Ovary (tissue), 9 donors: ENCODE measurements around the gene ARHGEF10L. TPM values are rescaled to one million over a fixed set of nuclear protein-coding genes. Genes with fewer than 3 reads are reported as not detected.

Source experiments
- DNase-seq, 5 donors: peaks; one replicate each; pipeline ENCODE4 v3.0.0-alpha.2; 2019 to 2020
- H3K27ac ChIP-seq, 2 donors: fragments of 200-600 bp; one replicate each; pipeline versions ENCODE4 v1.5.1 to v1.8.0; 2019 to 2022
- H3K27me3 ChIP-seq: fragments of 200-600 bp; one replicate; pipeline ENCODE4 v1.8.0; 2022
- H3K36me3 ChIP-seq: fragments of 200-600 bp; sonication (generic); one replicate; pipeline ENCODE4 v1.5.1; 2019
- H3K4me1 ChIP-seq: one replicate; pipeline ENCODE4 v1.8.1; 2013; ENCODE audit warnings: mild to moderate bottlenecking, moderate library complexity; ENCODE audit not compliant: insufficient read depth
- H3K4me3 ChIP-seq: fragments of 200-600 bp; sonication (generic); one replicate; pipeline ENCODE4 v1.5.1; 2017
- H3K9me3 ChIP-seq, 2 donors: fragments of 200-600 bp in 1 of 2; sonication (generic) in 1 of 2; one replicate each; pipeline versions ENCODE4 v1.5.1 to v1.8.1; 2013 to 2019; ENCODE audit warnings: mild to moderate bottlenecking in 1 of 2, moderate library complexity in 1 of 2
- CTCF ChIP-seq, 3 donors: fragments of 450-650 bp in 2 of 3; fragments of 200-600 bp in 1 of 3; IDR thresholded peaks; one replicate each; pipeline versions ENCODE4 v1.5.1 to v1.8.0; 2016 to 2022; ENCODE audit warnings: antibody characterized with exemption in 3 of 3, mild to moderate bottlenecking in 1 of 3
- EP300 ChIP-seq: sonication (generic); formaldehyde crosslinking; IDR thresholded peaks from one replicate; pipeline ENCODE4 v1.6.1; 2017; ENCODE audit warnings: antibody characterized with exemption
- POLR2A ChIP-seq: fragments of 450-650 bp; IDR thresholded peaks from one replicate; pipeline ENCODE4 v1.6.1; 2017; ENCODE audit warnings: antibody characterized with exemption, mild to moderate bottlenecking, moderate library complexity
- WGBS, 3 donors: extraction: QIAGEN DNeasy Blood & Tissue Kit in 1 of 3; methylation state at CpG; one replicate each; pipeline versions ENCODE4 v1.1.5 to v1.1.7; 2013 to 2017; 5-methylcytosine and 5-hydroxymethylcytosine counted together
- intact Hi-C, 4 donors: fragments of 100-400 bp; cut with DNase I; formaldehyde crosslinking; loops; one replicate each; pipeline versions ENCODE4 v1.11.0 to v1.15.1; 2022 to 2023
- polyA plus RNA-seq, 2 donors: library from polyadenylated mRNA; stranded (reverse); fragments of 200-250 nt in 1 of 2; fragments of 350-450 nt in 1 of 2; fragmentation: Illumina TruSeq in 1 of 2; extraction: RNeasy Lipid Tissue Mini Kit (QIAGEN cat#74804) in 1 of 2; gene quantifications; one replicate each; pipeline ENCODE4 v1.2.3, GENCODE V29; 2013 to 2014
- total RNA-seq, 7 donors: library from RNA; depleted of rRNA in 2 of 7; stranded (reverse); fragments of >200 nt in 2 of 7; fragmentation: NEBNext Ultra II Directional in 3 of 7; extraction: Animal tissue kit (Norgen Biotek cat#: 25700) in 3 of 7; gene quantifications; one replicate each; pipeline versions ENCODE4 v1.1.0 to v1.2.4, GENCODE V29; 2016 to 2023
- donor health status: DM: no; HTN: no; CAD: no; lungs with moderate emphysema.
- donor health status: DM: no; HTN: no; CAD: no.
- donor health status: Bipolar disorder and iron deficiency.
- donor health status: DM: yes; HTN: yes; CAD: no.
- donor health status: DM: no; HTN: no; CAD: no.
- donor health status: DM: yes; HTN: yes; CAD: no.

ARHGEF10L gene
- total and polyA plus RNA-seq, 9 donors = 3.6 to 23.0 (median 18.3) TPM

GRCh38 chr1:17642169-17642568 is 102.7 kb downstream of the ARHGEF10L start:
- WGBS, 3 donors = 87 to 95% (median 91%) methylated on average over 5 of the region's 5 CpGs
- intact Hi-C loops = no loop called here
- Histone ChIP-seq H3K27me3 (no peaks in the 10 kb centered on the region), H3K4me1 (peaks cover 13% of the 10 kb centered on the region), H3K27ac (no peak overlapping the region), H3K4me3 (no peak overlapping the region), H3K9me3 (no peaks in the 10 kb centered on the region), H3K36me3 (no peaks in the 10 kb centered on the region)
- no peak for TF ChIP-seq EP300
- no peak for TF ChIP-seq CTCF (IDR thresholded peaks at IDR 0.05)
- TF ChIP-seq POLR2A = no peak
- no peak for DNase-seq

DNA sequence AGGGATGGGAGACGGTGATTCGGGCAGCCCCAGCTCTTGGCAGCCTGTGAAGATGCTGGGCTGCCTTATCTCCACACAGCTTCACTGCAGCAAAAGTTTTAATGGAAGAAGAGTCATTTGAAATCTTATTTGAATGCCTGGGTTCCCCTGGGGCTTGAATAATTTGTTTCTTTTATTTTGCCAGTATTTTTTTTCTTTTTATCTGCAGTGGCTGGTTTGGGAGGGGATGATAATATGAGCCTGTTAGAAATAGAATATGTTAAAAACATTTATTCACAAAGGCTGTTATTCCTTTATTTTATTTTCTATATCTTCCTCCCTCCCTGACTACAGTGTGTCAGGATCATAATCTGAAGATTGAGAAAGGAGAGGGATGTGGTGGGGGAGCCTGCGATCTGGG is 103.4 kb downstream of the ARHGEF10L start:
- DNase-seq = no peak
- WGBS, 3 donors = 14 to 37% (median 17%) methylated on average over 3 of the region's 3 CpGs
- intact Hi-C loops = no loop called here
- no peak overlapping the region for H3K27ac ChIP-seq
- TF ChIP-seq POLR2A = no peak
- TF ChIP-seq EP300 = no peak
- TF ChIP-seq CTCF (IDR thresholded peaks at IDR 0.05) = no peak
- peaks cover 13% of the 10 kb centered on the region for H3K4me1 ChIP-seq
- H3K9me3 ChIP-seq = no peaks in the 10 kb centered on the region
- H3K27me3 ChIP-seq = no peaks in the 10 kb centered on the region
- no peak overlapping the region for H3K4me3 ChIP-seq
- no peaks in the 10 kb centered on the region for H3K36me3 ChIP-seq

DNA sequence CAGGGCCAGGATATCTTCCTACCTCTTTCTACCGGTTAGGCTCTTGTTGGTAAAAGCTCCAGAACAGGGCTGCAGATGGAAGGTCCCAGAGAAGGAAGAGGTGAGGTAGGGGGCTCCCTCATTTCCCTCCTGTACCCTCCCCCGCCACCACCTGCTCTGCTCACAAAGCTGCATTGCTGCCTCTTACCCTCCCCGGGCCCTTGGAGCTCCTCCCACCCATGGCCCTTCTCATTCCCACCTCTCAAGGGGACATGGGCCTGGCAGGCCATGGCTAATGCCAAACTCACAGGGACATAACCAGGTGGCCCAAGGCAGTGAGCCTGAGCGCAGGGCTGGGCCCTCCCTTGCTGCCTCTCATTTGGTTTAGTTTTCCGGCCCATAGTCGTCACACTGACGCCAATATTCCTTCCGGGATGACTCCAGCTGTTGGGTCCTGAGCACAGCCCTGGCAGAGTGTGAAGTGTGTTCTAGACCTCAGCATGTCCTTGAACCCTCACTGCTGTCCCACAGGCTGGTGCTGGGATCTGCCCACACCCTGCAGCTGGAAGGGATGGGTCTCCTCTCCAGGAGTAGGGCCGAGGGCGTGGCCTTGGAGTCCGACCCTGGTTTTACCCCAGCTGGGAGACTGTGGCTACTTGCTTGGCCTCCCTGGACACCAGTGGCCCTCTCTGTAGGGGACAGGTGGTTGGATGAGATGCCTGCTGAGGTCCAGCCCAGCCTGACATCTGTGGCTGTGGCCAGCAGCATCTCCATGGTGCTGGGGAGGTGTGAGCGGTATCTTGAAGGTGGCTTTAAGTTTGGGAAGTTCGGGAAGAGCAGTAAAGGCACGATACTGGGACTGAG is 104.6 kb downstream of the ARHGEF10L start:
- Histone ChIP-seq H3K27me3 (no peaks in the 10 kb centered on the region), H3K27ac (no peak overlapping the region), H3K4me3 (no peak overlapping the region), H3K4me1 (peaks cover 13% of the 10 kb centered on the region), H3K36me3 (no peaks in the 10 kb centered on the region), H3K9me3 (no peaks in the 10 kb centered on the region)
- intact Hi-C loops = no loop called here
- TF ChIP-seq EP300 (no peak), POLR2A (no peak), CTCF (IDR thresholded peaks at IDR 0.05) (no peak)
- peak in 1 of 5 donors; percentile 67 for DNase-seq
- 54 to 74% (median 69%) methylated on average over 14 of the region's 14 CpGs for WGBS, 3 donors

- intact Hi-C loops = no loop called here
- TF ChIP-seq CTCF (IDR thresholded peaks at IDR 0.05) = no peak
- no peak for TF ChIP-seq POLR2A
- TF ChIP-seq EP300 = no peak
- H3K27me3 ChIP-seq = no peaks in the 10 kb centered on the region
- no peaks in the 10 kb centered on the region for H3K36me3 ChIP-seq
- WGBS, 3 donors = 93 to 94% (median 94%) methylated on average over 28 of the region's 28 CpGs
- H3K27ac ChIP-seq = no peak overlapping the region
- H3K9me3 ChIP-seq = no peaks in the 10 kb centered on the region
- peaks cover 13% of the 10 kb centered on the region for H3K4me1 ChIP-seq
- DNase-seq = no peak
- no peak overlapping the region for H3K4me3 ChIP-seq
Measured at GRCh38 chr1:17645068-17645911, 105.8 kb downstream of the ARHGEF10L start.
